ENCODE data around the gene NPY1R. TPM values are rescaled to one million over a fixed set of nuclear protein-coding genes. Genes with fewer than 3 reads are reported as not detected.

NPY1R gene
- total and polyA plus RNA-seq, 4 donors: 17.2 to 112 (median 48.3) TPM

- peak overlapping the region; percentile 77 to 85 for H3K4me3 ChIP-seq (ENCODE audit: low read length in 2 of 2)
- H3K9me3 ChIP-seq (ENCODE audit: control insufficient read depth, low read length): no peaks in the 10 kb centered on the region
- ATAC-seq (ENCODE audit: low FRiP score) (peak; percentile 83), DNase-seq (peak; percentile 55 to 82)
- H3K27me3 ChIP-seq (ENCODE audit: control insufficient read depth in 1 of 2, insufficient read depth in 2 of 2, low read length in 1 of 2): no peaks in the 10 kb centered on the region
- no peaks in the 10 kb centered on the region for H3K36me3 ChIP-seq (ENCODE audit: control insufficient read depth in 1 of 2, insufficient read depth in 2 of 2, low read length in 1 of 2)
- WGBS, 2 donors: 0 to 1% methylated on average over 50 of the region's 50 CpGs
- H3K27ac ChIP-seq (ENCODE audit: low read depth in 1 of 2, low read length in 2 of 2): peak overlapping the region; percentile 49 to 52
- H3K4me1 ChIP-seq (ENCODE audit: control insufficient read depth in 1 of 2, insufficient read depth in 2 of 2, low read length in 2 of 2): no peaks in the 10 kb centered on the region
- intact Hi-C loops (cut with DNase I): loop anchor here in 1 of 2 donors (10.0 kb wide), 1 partner anchor 200 kb away; no protein-coding TSS in a partner anchor
Observed at GRCh38 chr4:163344147-163345125, 12.0 kb upstream of the NPY1R start.

DNA sequence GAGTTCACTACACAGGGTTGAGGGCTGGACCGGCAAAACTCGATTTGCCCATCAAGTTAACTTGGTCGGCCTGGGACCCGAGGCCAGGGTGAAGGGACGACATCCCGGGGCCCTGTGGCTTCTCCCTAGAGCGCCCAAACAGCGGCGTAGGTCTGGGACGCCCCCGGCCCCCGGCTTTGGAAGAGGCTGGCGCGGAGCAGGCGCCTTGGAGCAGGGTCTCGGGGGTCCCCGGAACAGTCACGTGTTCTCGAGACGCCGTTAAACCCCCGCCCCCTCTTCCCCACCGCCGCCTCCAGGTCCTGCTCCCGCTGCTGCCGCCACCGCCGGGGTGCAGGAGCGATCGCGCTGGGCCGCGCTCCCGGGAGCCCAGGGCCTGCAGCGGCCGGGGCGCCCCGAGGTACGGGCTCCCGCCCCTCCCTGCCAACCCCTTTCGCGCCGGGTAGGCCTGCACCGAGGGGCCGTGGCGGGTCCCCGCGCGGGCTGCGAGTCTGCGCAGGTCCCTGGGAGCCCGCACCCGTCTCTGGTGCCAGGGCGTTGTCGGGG, 11.3 kb upstream of the NPY1R start, which contains the start of gene NPY5R:
NPY5R (plus strand) TSS at position 289 of the 543 bp plus-strand sequence. CDS start 6,382 bp downstream, outside the sequence.
- no peaks in the 10 kb centered on the region for H3K27me3 ChIP-seq (ENCODE audit: control insufficient read depth in 1 of 2, insufficient read depth in 2 of 2, low read length in 1 of 2)
- peak; percentile 32 to 73 for DNase-seq

DNA sequence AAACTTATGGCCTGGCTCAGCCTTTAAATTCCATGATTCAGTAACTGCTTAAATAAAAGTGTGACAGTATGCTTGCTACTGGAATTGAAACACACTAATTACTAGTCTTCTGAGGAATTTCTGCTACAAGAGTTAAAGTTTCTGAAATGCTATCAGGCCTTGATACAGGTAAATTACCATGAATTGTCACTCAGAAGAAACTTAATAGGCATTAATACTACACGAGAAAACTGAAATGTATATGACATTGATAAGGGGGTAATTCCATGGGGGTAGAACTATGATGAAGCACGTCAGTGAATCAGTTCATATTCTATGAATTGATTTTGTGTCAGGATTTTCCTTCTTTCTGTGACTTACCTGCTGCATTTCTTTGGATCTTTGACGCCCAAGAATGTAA, 3.0 kb upstream of the NPY1R start:
- intact Hi-C loops (cut with DNase I): loop anchor here (10.0 kb wide), 3 partner anchors 159 to 691 kb away; partner anchors contain the start of genes NAF1 (in 1 of the 2) and TMA16 (in 1 of the 2)
- H3K4me3 ChIP-seq (ENCODE audit: low read length in 2 of 2): no peak overlapping the region
- no peaks in the 10 kb centered on the region for H3K9me3 ChIP-seq (ENCODE audit: control insufficient read depth, low read length)
- 94 to 98% methylated on average over 3 of the region's 3 CpGs for WGBS, 2 donors
- ATAC-seq (ENCODE audit: low FRiP score) (no peak), DNase-seq (no peak)
- no peaks in the 10 kb centered on the region for H3K27me3 ChIP-seq (ENCODE audit: control insufficient read depth in 1 of 2, insufficient read depth in 2 of 2, low read length in 1 of 2)
- H3K36me3 ChIP-seq (ENCODE audit: control insufficient read depth in 1 of 2, insufficient read depth in 2 of 2, low read length in 1 of 2): no peaks in the 10 kb centered on the region
- no peak overlapping the region for H3K27ac ChIP-seq (ENCODE audit: low read depth in 1 of 2, low read length in 2 of 2)
- H3K4me1 ChIP-seq (ENCODE audit: control insufficient read depth in 1 of 2, insufficient read depth in 2 of 2, low read length in 2 of 2): no peaks in the 10 kb centered on the region

More for the DNA sequence above, 11.3 kb upstream of the NPY1R start, which contains the start of gene NPY5R:
- Histone ChIP-seq H3K36me3 (ENCODE audit: control insufficient read depth in 1 of 2, insufficient read depth in 2 of 2, low read length in 1 of 2) (no peaks in the 10 kb centered on the region), H3K4me3 (ENCODE audit: low read length in 2 of 2) (peak within 1 kb of the TSS; percentile 77 to 85), H3K9me3 (ENCODE audit: control insufficient read depth, low read length) (no peaks in the 10 kb centered on the region), H3K27ac (ENCODE audit: low read depth in 1 of 2, low read length in 2 of 2) (peak within 1 kb of the TSS; percentile 49 to 52), H3K4me1 (ENCODE audit: control insufficient read depth in 1 of 2, insufficient read depth in 2 of 2, low read length in 2 of 2) (no peaks in the 10 kb centered on the region)
- peak; percentile 86 for ATAC-seq (ENCODE audit: low FRiP score)
- 1% methylated on average over 46 to 55 of the region's 55 CpGs for WGBS, 2 donors
- intact Hi-C loops (cut with DNase I): loop anchor here in 1 of 2 donors (10.0 kb wide), 1 partner anchor 201 kb away; no protein-coding TSS in a partner anchor

GRCh38 chr4:163331629-163332376, 593 bp downstream of the NPY1R start:
- H3K9me3 ChIP-seq (ENCODE audit: control insufficient read depth, low read length): no peaks in the 10 kb centered on the region
- H3K36me3 ChIP-seq (ENCODE audit: control insufficient read depth in 1 of 2, insufficient read depth in 2 of 2, low read length in 1 of 2): no peaks in the 10 kb centered on the region
- 0 to 1% methylated on average over 58 of the region's 58 CpGs for WGBS, 2 donors
- peak; percentile 79 for ATAC-seq (ENCODE audit: low FRiP score)
- intact Hi-C loops (cut with DNase I): loop anchor here (5.0 to 10.0 kb wide), 7 partner anchors 163 to 835 kb away; partner anchors contain the start of genes NAF1 (in 1 of the 2) and TMA16 (in 1 of the 2)
- peak overlapping the region; percentile 21 to 97 for H3K4me3 ChIP-seq (ENCODE audit: low read length in 2 of 2)
- no peak overlapping the region for H3K27ac ChIP-seq (ENCODE audit: low read depth in 1 of 2, low read length in 2 of 2)
- peak; percentile 52 to 82 for DNase-seq
- no peaks in the 10 kb centered on the region for H3K27me3 ChIP-seq (ENCODE audit: control insufficient read depth in 1 of 2, insufficient read depth in 2 of 2, low read length in 1 of 2)
- peaks cover 0 to 2% of the 10 kb centered on the region in 2 donors for H3K4me1 ChIP-seq (ENCODE audit: control insufficient read depth in 1 of 2, insufficient read depth in 2 of 2, low read length in 2 of 2)

GRCh38 chr4:163330916-163331628, 1.3 kb downstream of the NPY1R start:
- intact Hi-C loops (cut with DNase I): loop anchor here (5.0 to 10.0 kb wide), 7 partner anchors 164 to 834 kb away; partner anchors contain the start of genes NAF1 (in 1 of the 2) and TMA16 (in 1 of the 2)
- peak; percentile 17 for ATAC-seq (ENCODE audit: low FRiP score)

DNA sequence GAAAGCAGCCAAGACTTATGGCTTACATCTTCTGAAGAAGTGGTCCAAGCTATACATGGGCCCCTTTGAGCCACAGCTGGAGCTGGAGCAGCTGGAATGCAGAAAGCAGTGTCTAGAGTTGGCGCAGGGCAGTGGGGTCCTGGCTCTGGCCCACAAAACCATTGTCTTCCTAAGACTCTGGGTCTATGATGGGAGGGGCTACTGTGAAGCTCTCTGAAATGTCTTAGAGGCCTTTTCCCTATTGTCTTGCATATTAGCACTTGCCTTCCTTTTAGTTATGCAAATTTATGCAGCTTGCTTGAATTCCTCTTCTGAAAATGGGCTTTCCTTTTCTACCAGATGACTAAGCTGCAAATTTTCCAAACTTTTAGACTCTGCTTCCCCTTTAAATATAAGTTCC, 15.3 kb downstream of the NPY1R start:
- 0 to 95% methylated on average over 1 of the region's 1 CpG for WGBS, 2 donors

More at GRCh38 chr4:163330916-163331628, 1.3 kb downstream of the NPY1R start:
- WGBS, 2 donors: 4 to 13% methylated on average over 16 of the region's 16 CpGs
- Histone ChIP-seq H3K27me3 (ENCODE audit: control insufficient read depth in 1 of 2, insufficient read depth in 2 of 2, low read length in 1 of 2) (no peaks in the 10 kb centered on the region), H3K4me3 (ENCODE audit: low read length in 2 of 2) (peak overlapping the region; percentile 21 to 97), H3K4me1 (ENCODE audit: control insufficient read depth in 1 of 2, insufficient read depth in 2 of 2, low read length in 2 of 2) (peaks cover 0 to 2% of the 10 kb centered on the region in 2 donors), H3K27ac (ENCODE audit: low read depth in 1 of 2, low read length in 2 of 2) (no peak overlapping the region), H3K9me3 (ENCODE audit: control insufficient read depth, low read length) (no peaks in the 10 kb centered on the region), H3K36me3 (ENCODE audit: control insufficient read depth in 1 of 2, insufficient read depth in 2 of 2, low read length in 1 of 2) (peaks cover 0 to under 1% of the 10 kb centered on the region in 2 donors)
- DNase-seq: peak; percentile 46 to 69

DNA sequence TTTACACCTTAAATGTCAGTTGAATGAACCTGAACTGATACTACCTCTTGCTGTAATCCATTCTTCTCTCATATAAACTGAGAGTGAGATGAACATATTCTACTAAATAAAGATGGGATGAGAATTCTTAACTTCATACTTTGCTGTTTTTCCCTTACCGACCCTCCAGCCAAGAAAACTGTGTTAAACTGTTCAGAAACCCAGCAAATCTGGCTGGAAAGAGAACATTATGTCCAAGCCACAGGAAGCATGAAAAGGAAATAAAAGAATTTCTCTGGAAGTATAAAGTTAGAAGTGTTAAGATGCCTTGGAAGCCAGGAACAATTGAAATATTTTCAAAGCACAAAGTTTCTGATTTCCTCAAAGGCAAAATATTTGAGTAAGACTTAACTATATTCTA, 22.9 kb downstream of the NPY1R start:
- 11 to 18% methylated on average over 1 of the region's 1 CpG for WGBS, 2 donors
- DNase-seq (no peak), ATAC-seq (ENCODE audit: low FRiP score) (no peak)
- Histone ChIP-seq H3K27ac (ENCODE audit: low read depth in 1 of 2, low read length in 2 of 2) (no peak overlapping the region), H3K4me3 (ENCODE audit: low read length in 2 of 2) (no peak overlapping the region), H3K27me3 (ENCODE audit: control insufficient read depth in 1 of 2, insufficient read depth in 2 of 2, low read length in 1 of 2) (no peaks in the 10 kb centered on the region), H3K9me3 (ENCODE audit: control insufficient read depth, low read length) (no peaks in the 10 kb centered on the region), H3K36me3 (ENCODE audit: control insufficient read depth in 1 of 2, insufficient read depth in 2 of 2, low read length in 1 of 2) (no peaks in the 10 kb centered on the region), H3K4me1 (ENCODE audit: control insufficient read depth in 1 of 2, insufficient read depth in 2 of 2, low read length in 2 of 2) (no peaks in the 10 kb centered on the region)
- intact Hi-C loops (cut with DNase I): no loop called here

More for the DNA sequence above, 15.3 kb downstream of the NPY1R start:
- Histone ChIP-seq H3K4me3 (ENCODE audit: low read length in 2 of 2) (no peak overlapping the region), H3K27me3 (ENCODE audit: control insufficient read depth in 1 of 2, insufficient read depth in 2 of 2, low read length in 1 of 2) (no peaks in the 10 kb centered on the region), H3K4me1 (ENCODE audit: control insufficient read depth in 1 of 2, insufficient read depth in 2 of 2, low read length in 2 of 2) (no peaks in the 10 kb centered on the region), H3K27ac (ENCODE audit: low read depth in 1 of 2, low read length in 2 of 2) (no peak overlapping the region), H3K9me3 (ENCODE audit: control insufficient read depth, low read length) (peaks cover 8% of the 10 kb centered on the region), H3K36me3 (ENCODE audit: control insufficient read depth in 1 of 2, insufficient read depth in 2 of 2, low read length in 1 of 2) (no peaks in the 10 kb centered on the region)
- no peak for ATAC-seq (ENCODE audit: low FRiP score)
- DNase-seq: no peak
- intact Hi-C loops (cut with DNase I): no loop called here
